Esophagus mucosa (tissue), 1 donor: ENCODE measurements around the gene CACNB2. TPM values are rescaled to one million over a fixed set of nuclear protein-coding genes. Genes with fewer than 3 reads are reported as not detected.
"Not testable (repeated sequence)": the region's sequence is repeated elsewhere in the genome, so short reads cannot be mapped to it uniquely, and the experiment has no call there.

Experiments used
- ATAC-seq: fragments of 200-7000 bp; cut with Tn5 transposase; one replicate; pipeline ENCODE4 v1.9.1; 2020
- total RNA-seq: library from RNA; stranded (reverse); gene quantifications from one replicate; pipeline ENCODE4 v1.2.4, GENCODE V29; 2023
- donor health status: DM: yes; HTN: yes; CAD: no.

CACNB2 gene
- total RNA-seq, 1 donor from 2014 or later: 0.40 TPM

DNA sequence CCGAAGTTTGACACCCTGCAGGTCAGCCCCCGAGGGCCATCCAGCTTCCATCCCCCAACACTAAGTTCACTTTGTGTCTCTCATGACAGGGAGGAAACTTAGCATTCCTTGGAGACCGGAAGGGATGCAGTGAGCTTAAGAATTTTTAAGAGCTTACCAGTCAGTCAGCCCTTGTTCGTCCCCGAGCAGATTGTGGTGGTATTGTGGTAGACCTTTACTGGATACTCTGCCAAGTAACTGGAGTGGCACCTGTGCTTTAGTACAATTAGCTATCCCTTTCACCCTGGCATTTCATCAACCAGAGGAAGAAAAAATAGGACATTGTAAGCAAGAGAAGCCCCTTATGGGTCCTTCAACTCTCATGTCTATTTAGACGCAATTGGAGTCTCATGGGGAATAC, 436.4 kb downstream of the CACNB2 start:
- ATAC-seq: no peak

DNA sequence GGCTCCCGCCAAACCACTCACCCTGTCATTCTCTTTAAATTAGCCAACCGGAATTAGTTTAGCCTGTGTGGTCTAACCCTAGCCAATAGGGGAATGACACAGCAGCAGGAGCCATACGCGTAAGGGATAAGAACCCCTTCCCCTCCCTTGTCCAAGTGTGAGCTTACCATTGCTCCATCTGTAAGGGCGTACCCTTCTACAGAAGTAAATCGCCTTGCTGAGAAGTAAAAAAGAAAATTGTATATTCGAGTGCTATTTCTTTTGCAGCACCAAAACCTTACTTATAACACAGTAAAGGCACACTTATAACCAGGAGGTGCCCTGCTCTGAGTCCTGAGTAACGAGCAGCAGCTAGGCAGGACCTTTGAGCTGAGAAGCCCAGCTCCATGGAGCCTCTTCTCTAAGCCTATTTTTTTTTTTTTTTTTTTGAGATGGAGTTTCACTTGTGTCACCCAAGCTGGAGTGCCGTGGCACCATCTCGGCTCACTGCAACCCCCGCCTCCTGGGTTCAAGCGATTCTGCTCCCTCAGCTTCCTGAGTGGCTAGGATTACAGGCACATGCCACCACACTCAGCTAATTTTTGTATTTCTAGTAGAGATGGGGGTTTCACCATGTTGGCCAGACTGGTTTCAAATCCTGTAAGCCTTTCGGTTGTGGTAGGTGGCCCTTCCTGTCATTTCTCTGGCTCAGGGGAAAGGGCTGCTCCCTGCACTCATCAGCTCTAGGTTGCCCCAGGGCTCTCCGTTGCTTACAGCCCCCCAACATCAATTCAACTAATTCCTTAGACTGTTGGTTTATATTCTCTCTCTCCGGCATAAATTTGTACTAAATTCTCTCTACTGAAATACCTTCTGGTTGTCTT, 437.8 kb downstream of the CACNB2 start:
- ATAC-seq: no peak

DNA sequence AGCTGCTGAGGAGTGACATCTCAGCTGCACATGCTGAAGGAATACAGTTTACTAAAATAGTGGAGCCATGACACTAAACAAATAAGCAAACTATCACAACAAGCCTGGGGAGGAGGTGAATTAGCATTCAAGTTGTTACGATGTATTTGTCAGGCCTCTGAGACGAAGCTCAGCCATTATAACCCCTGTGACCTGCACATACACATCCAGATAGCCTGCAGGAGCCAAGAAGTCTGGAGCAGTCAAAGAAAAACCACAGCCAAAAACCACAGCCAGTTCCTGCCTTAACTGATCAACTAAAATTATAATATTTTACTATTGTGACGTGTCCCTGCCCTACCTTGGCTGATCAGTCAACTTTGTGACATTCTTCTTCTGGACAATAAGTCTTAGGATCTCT, 442.6 kb downstream of the CACNB2 start:
- no peak for ATAC-seq

DNA sequence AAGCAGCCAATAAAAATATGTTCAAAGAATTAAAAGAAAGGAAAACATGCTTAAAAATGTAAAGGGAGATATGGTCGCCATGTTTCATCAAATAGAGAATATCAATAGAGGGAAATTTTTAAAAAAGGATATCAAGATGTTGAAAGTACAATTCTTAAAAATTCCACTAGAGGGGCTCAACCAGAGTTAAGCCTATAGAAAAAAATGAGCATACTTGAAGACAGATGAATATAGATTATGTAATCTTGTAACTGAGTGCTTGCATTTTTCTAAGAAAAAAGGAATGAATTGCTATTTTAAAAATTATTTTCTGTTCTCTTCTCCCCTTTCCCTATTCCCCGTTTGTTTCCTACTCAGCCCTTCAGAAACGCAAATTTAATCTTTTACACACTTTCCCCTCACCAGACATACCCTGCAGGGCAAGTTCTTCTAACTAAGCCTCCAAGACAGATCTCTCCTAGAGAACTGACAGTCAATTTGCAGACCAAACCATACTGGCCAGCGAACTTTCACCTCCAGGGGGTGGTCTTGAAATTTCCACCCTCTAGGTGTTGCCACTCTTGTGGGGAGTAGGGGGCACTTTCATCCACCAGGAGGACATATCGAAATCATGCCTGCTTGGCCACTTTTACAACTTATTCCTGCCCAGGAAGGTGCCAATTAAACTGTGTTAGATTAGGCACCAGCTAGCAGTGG, 443.5 kb downstream of the CACNB2 start:
- ATAC-seq: no peak

DNA sequence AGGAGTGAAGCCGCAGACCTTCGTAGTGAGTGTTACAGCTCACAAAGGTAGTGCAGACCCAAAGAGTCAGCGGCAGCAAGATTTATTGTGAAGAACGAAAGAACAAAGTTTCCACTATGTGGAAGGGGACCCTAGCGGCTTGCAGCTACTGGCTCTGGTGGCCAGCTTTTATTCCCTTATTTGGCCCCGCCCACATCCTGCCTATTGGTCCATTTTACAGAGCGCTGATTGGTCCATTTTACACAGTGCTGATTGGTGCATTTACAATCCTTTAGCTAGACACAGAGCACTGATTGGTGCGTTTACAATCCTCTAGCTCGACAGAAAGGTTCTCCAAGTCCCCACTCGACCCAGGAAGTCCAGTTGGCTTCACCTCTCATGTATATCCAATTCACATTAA, 446.4 kb downstream of the CACNB2 start:
- ATAC-seq: not testable (repeated sequence)

DNA sequence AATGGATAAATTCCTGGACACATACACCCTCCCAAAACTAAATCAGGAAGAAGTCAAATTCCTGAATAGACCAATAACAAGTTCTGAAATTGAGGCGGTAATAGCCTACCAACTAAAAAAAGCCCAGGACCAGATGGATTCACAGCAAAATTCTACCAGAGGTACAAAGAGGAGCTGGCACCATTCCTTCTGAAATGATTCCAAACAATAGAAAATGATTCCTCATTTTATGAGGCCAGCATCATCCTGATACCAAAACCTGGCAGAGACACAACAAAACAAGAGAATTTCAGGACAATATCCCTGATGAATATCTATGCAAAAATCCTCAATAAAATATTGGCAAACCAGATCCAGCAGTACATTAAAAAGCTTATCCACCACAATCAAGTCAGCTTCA, 450.9 kb downstream of the CACNB2 start:
- ATAC-seq: not testable (repeated sequence)

Other genes starting within 250 kb of the CACNB2 start
- gene SLC39A12, start 188.5 kb upstream of the CACNB2 start, total RNA-seq: 0.08 TPM